ENCODE results near the gene SPPL2A.

DNA sequence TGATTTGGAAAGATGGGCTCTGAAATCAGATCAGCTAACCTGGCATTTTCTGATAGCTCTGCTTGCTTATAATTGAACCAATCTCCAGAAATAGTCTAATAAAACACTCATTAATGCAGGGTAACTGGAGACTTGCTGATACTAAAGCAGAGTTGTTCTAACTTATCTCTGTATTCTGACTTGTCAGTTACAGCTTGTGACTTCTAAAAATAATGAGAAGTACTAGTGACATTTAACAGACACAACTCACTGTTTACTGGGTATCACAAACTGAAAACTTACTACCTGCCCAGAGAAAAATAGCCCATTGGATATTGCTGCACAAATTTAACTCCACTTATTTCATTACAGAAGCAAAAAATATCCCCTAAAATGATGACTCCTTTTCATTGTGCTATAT, 54.9 kb downstream of the SPPL2A start:
- TF ChIP-seq CTCF (IDR thresholded peaks at IDR 0.05; ENCODE audit: low read length) (no peak), EZH2phosphoT487 (IDR thresholded peaks at IDR 0.05; ENCODE audit: low read length) (no peak), EZH2 (optimal IDR thresholded peaks at IDR 0.05; ENCODE audit: low read depth, low read length) (no peak)

Measured in MM.1S (cell line).